Pulmonary artery endothelial cell (primary cell): ENCODE data around the gene LAMC2. TPM values are rescaled to one million over a fixed set of nuclear protein-coding genes. Genes with fewer than 3 reads are reported as not detected.

Experiments
- DNase-seq: peaks from one replicate; pipeline ENCODE4 v3.0.0-alpha.2; 2011; ENCODE audit warnings: low read depth, low spot score
- total RNA-seq: library from RNA; depleted of rRNA; stranded (reverse); fragments of >200 nt; gene quantifications from 2 replicates; pipeline ENCODE4 v1.2.3, GENCODE V29; 2014

The LAMC2 gene
- total RNA-seq, 1 donor from 2014 or later = 24.1 TPM

GRCh38 chr1:183212870-183213269 lies 26.8 kb downstream of the LAMC2 start:
- DNase-seq = no peak

- no peak for DNase-seq
These were observed 28.2 kb downstream of the LAMC2 start for GRCh38 chr1:183214021-183214970.

GRCh38 chr1:183215076-183215720 lies 29.1 kb downstream of the LAMC2 start:
- DNase-seq = no peak

- DNase-seq = no peak
These were observed 29.9 kb downstream of the LAMC2 start for GRCh38 chr1:183215936-183216335.

GRCh38 chr1:183218027-183218618 lies 32.1 kb downstream of the LAMC2 start:
- DNase-seq = no peak

GRCh38 chr1:183218971-183219615 lies 33.0 kb downstream of the LAMC2 start:
- DNase-seq = no peak

GRCh38 chr1:183219616-183220009 lies 33.5 kb downstream of the LAMC2 start:
- no peak for DNase-seq

- no peak for DNase-seq
These were observed 36.8 kb downstream of the LAMC2 start for GRCh38 chr1:183222909-183223308.

- DNase-seq = no peak
These were observed 37.4 kb downstream of the LAMC2 start for GRCh38 chr1:183223467-183223866.

- no peak for DNase-seq
These were observed 40.3 kb downstream of the LAMC2 start for GRCh38 chr1:183226361-183226760.

GRCh38 chr1:183226963-183227362 lies 40.9 kb downstream of the LAMC2 start:
- DNase-seq = no peak

- no peak for DNase-seq
These were observed 41.6 kb downstream of the LAMC2 start for GRCh38 chr1:183227422-183228346.

GRCh38 chr1:183228347-183229220 lies 42.5 kb downstream of the LAMC2 start:
- no peak for DNase-seq

- DNase-seq = peak; percentile 72
These were observed 44.3 kb downstream of the LAMC2 start for GRCh38 chr1:183230413-183230812.

- no peak for DNase-seq
These were observed 45.5 kb downstream of the LAMC2 start for GRCh38 chr1:183231545-183231944.

GRCh38 chr1:183233113-183233512 lies 47.0 kb downstream of the LAMC2 start:
- DNase-seq = no peak

GRCh38 chr1:183234660-183235476 lies 48.8 kb downstream of the LAMC2 start:
- peak; percentile 94 for DNase-seq

GRCh38 chr1:183235503-183235902 lies 49.4 kb downstream of the LAMC2 start:
- DNase-seq = no peak
